GM21360 (cell line): ENCODE measurements around the gene FARP1.
"Not testable (repeated sequence)": the region's sequence is repeated elsewhere in the genome, so short reads cannot be mapped to it uniquely, and the experiment has no call there.

Experiments
- ATAC-seq: cut with Tn5 transposase; IDR thresholded peaks from one replicate; pipeline ENCODE4 v1.9.1; 2021; ENCODE audit warnings: mild to moderate bottlenecking, moderate library complexity; ENCODE audit not compliant: unreplicated experiment

The FARP1 gene

GRCh38 chr13:98252931-98253470 is 110.1 kb downstream of the FARP1 start:
- ATAC-seq: no peak

DNA sequence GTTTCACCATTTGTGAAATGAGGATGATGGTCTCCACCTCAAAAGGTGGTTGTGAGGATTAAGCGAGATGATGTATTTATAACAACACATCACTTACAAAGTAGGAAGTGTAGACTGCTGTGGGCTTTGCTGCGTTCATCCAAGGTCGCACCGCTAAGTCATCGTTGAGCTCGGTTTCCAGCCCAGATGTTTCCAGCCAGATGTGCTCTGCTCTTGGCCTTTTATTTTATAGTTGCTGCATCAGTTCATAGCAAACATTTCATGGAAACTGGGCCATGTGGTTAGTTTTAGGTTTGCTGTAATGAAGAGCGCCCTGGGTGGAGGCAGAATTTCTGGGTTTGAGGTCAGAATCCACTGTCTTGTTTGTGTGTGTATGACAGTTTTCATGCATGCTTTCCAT is 110.6 kb downstream of the FARP1 start:
- no peak for ATAC-seq

DNA sequence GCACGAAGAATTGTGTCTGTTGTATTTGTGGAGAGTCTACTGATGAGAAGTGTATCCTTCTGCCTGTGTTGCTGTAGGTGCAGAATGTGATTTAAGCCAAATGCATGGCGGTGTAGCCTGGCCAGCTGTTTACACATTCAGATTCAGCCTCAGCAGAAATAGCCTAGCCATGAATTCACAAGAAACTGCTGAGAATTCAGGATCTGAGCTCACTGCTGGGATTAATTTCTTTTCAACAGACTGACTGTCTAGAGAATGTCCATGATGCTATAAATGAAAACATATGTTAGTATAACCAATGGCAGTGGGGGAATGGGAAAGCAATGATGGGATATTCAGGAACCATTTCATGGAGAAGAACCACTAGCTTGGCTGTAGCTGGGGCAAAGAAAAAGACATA is 111.6 kb downstream of the FARP1 start:
- ATAC-seq: no peak

- no peak for ATAC-seq
These were observed 115.3 kb downstream of the FARP1 start for GRCh38 chr13:98258226-98258625.

GRCh38 chr13:98260357-98261164 is 117.7 kb downstream of the FARP1 start:
- ATAC-seq: no peak

DNA sequence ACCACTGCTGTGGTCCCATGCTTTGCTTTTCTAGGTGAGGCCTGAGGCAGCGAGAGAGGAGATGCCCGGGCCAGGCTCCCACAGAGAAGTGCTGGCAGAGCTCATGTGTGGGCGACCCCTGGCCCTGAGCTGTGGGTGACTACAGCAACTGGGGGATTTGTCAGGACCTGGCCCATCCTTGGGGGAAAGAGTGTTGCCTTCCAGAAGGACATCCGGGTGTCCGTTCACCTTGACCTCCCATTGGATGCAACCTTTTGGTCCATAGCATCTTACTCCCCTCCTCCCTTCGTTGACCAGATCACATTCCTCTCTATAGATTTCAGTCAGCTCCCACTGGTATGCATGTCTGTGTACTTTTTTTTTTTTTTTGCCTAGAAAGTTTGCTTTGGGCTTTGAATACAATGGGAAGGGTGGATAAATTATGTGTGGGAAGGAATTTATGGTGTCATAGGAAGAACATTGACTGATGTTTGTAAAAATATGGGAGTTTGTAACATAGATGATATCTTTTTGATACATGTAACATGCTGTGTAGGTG is 118.3 kb downstream of the FARP1 start:
- no peak for ATAC-seq

- no peak for ATAC-seq
These were observed 119.4 kb downstream of the FARP1 start for GRCh38 chr13:98262292-98262691.

DNA sequence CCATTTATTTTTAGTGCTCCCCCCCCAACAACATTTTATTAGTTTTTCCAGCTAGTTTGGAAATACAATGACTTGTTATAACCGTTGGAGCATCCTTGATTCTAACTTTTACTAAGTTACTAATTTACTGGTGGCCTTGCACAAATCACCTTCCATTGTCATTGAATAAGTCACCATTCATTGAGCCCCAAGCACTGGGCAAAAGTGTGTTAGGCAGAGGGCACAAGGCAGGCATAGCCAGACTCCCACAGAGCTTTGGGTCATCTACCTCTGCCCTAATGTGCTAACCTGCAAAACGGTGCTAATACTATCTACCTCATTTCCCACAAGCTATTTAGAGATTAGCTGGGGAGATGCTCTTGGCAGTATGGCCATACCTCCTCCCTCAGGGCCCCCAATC is 120.9 kb downstream of the FARP1 start:
- no peak for ATAC-seq

- ATAC-seq: no peak
These were observed 122.0 kb downstream of the FARP1 start for GRCh38 chr13:98264877-98265276.

DNA sequence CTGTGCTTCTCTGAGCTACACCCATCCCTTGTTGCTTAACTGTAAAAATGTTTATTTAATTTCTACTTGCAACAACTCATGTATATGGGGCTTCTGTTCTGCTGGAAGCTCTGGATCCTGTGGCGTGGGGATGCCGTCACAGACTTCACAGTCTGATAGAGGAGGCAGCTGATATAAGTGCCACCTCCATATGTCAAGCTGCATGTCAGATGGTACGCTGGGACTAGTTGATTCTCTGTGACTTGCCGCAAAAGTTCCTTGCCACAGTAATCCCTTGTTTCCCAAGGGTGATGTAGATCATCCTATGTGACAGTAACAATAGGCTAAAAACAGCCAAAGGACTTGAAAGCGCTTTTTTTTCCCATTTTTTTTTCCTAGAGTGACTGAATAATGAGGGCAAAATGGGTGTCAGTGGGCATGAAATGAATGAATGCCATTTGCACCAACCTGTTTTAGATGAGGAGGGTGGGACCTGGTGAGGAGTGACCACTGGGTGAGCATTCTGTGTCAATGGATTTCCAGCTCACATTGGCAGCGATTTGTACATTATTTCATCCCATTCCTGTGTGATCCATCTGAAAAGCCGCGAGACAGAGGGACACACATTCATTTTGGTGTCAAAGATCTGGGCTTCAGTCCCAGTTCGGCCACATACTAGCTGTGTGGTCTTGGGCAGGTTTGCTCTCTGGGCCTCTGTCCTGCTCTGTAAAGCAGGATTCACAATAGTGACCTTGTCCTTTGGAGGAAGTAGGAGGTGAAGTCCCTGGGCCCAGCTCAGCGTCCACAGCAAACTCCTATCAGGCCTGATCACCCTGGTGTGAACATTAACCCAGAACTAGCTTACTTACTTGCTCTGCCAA is 123.0 kb downstream of the FARP1 start:
- ATAC-seq: no peak

DNA sequence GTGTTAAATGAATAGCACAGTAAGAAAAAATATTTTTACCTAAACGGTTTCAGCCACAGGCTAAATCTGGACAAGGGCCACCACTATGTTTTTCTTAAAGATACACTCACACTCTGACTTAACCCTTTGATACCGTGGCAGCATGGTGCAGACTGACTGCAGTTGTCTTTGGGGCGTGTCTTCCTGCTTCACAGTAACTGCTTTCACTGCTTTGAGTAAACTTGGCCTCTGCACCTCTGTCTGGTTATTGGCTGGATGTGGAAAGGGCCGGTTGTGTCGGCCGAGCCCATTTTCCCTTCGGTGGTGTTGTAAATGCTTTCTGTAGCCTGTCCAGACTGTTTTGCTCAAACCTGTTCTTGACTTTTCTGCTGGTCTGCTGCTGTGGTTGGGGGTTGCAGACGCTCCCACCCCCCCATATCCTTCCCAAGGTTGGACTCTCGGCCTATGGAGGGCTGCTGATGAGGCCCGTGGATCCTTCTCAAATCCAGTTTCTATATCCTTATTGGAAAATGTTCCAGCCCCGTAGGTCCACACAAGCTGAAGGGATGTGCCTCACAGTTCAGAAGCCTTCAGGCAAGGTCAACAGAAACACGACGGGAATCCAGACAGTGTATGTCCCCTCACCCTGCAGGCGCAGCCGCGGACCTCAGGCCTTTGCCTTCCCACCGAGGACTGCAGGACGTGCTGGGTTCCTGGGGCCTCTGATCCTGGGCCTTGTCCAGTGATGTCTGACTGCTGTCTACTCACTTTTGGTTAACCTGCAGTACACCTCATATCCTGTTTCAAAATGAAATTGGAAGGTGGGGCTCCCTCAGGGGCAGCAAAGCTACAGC is 124.4 kb downstream of the FARP1 start:
- ATAC-seq: no peak

DNA sequence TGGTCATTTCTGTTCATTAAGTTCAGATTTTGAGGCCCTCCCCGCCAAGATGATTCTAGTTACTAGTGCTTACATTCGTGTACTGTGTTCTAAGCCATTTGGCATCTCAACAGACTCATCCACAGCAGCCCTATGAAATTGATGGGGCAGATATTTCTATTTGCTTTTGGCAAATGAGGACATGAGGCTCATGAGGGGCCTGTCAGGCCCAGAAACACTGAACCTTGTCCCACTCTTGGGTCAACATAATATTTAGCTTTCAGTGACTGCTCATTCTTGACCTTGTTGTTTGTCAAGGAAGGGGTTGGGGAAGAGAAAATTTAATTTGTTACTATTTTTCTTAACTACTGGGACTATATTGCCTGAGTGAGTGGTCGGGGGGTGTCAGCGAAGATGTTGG is 126.5 kb downstream of the FARP1 start:
- no peak for ATAC-seq

GRCh38 chr13:98270819-98271218 is 127.9 kb downstream of the FARP1 start:
- ATAC-seq: no peak

DNA sequence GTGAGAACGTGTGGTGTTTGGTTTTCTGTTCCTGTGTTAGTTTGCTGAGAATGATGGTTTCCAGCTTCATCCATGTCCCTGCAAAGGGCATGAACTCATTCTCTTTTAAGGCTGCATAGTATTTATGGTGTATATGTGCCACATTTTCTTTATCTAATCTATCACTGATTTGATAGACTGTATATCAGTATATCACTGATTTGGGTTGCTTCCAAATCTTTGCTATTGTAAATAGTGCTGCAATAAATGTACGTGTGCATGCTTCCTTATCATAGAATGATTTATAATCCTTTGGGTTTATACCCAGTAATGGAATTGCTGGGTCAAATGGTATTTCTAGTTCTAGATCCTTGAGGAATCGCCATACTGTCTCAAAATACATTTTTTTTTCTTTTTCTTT is 128.8 kb downstream of the FARP1 start:
- ATAC-seq: not testable (repeated sequence)

GRCh38 chr13:98272549-98272948 is 129.7 kb downstream of the FARP1 start:
- ATAC-seq: no peak

DNA sequence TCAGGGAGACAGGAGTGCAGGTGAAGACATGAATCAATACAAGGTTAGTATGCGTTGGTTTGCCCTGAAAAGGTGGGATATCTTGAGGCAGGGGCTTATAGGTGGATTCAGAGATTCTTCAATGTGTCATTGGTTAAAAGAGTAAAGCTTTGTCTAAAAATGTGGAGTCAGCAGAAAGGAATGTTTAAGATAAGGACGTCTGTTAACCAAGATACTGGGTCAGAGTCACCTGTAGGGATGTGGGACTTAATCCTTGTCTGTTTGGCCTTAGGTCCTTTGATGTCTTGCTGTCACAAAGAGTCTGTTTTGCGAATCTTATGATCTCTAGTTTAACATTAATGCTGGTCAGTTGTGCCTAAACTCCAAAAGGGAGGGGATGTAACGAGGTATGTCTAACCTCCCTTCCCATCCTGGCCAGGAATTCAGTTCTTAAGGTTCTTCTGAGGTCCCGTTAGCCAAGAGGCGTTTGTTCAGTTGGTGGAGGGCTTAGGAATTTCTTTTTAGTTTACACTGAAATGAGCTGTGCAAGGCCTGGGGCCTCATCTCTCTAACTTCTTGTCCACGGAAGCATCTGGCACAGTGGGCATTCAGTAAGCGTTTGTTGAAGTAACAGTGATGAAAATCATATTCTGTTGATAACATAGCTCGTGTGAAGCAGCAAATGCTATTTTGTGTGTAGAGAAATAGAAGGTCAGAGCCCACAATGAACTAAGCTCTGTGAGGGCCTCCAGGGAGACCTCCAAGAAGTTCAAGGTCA is 130.4 kb downstream of the FARP1 start:
- no peak for ATAC-seq

DNA sequence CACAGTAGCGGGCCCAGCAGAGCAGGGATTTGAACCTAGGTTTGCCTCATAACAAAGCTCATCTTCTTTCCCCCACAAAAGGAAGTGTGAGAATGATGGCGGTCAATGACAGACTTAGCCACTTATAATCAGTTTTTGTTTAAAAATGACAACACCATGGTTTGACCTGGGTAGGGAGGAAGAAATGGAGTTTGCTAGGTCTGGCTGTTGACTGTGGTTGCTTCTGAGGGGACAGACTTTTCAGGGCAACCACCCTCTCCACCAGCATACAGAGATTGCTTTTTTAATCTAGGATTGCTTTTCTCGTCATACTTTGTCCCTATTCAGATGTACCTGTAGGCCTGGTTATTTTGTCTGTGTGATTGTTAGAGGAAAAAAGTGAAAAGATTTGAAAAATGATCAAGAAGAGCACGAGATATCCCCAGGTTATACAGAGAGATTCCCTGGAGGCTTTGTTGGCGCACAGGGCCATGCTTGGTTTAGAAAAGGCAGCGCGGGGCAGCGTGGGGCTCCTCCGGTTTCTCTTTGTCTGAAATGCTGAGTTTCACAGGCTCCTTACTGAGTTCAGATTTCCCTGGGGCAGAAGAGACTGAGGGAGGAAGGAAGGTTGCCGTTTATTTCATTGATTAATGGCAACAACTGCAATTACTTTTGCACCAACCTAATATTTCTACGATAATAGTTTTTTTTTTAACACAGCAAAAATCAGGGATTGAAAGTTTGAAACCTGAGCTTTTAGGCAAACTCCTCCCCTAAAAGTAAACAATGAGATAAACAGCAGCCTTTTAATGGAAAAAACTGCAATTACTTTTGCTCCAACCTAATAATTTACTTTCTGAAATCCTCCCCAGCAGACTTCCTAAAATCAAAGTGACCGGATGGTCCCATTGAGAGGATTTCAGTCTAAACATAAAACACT is 131.2 kb downstream of the FARP1 start:
- no peak for ATAC-seq

DNA sequence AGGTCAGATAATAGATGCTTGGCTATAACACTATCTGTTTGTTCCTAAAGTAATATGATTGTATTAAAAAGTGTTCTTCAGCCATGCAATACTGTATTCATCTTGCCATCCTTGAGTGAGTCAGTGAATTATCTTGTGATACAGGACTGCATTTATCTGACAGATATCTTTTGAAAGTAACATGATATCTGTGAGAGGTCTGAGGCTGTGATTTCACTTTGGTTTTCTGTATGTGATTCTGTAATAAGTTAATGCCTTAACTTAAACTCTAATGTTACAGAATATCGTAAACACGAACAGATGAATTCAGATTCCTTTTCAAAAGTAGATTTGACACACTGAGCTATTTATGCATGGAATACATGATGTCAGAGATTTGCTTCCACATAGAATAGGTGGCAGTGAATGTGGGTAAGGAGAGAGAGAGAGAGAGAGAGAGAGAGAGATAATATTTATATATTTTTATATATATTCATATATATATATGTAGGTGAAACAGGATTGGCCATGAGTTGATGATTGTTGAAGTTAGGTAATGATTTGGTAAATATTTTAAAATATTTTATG is 132.1 kb downstream of the FARP1 start:
- ATAC-seq: no peak
